Effector CD4-positive, alpha-beta T cell (primary cell): ENCODE measurements around the gene LAMA3.

Source experiments
- DNase-seq: peaks from one replicate; pipeline ENCODE4 v3.0.0-alpha.2; 2020

LAMA3 gene

DNA sequence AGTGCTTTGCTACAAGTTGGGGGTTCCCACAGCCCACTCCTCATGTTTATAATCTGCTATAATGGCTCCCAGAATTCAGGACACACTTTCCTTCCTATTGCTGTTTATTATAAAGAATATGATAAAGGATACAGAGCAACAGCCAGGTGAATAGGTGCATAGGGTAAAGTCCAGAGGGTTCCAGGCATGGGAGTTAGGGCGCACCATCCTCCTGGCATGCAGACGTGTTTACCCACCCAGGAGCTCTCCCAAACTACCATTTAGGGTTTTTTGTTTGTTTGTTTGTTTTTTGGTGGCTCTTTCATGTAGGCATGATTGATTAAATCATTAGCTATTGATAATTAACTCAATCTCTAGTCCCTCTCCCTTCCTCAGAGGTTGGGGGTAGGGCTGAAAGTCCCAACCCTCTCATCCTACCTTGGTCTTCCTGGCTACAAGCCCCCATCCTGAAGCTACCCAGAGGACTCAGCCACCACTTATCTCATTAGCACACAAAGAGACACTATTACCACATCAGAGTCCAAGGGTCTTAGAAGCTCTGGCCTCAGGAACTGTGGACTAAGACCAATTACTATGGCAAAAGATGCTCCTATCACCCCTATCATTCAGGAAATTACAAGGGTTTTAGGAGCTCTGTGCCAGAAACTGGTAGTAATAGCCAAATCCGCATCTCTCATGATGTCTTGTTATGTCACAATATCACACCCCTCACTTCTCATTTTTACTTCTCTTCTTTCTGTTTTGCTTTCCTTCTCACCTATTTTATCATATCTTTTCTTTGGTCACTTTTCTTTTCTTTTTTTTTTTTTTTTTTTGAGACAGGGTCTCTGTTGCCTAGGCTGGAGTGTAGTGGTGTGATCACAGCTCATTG, 170.4 kb downstream of the LAMA3 start:
- DNase-seq = no peak

GRCh38 chr18:23861326-23861725, 172.1 kb downstream of the LAMA3 start:
- no peak for DNase-seq

GRCh38 chr18:23861805-23862470, 172.7 kb downstream of the LAMA3 start:
- no peak for DNase-seq

DNA sequence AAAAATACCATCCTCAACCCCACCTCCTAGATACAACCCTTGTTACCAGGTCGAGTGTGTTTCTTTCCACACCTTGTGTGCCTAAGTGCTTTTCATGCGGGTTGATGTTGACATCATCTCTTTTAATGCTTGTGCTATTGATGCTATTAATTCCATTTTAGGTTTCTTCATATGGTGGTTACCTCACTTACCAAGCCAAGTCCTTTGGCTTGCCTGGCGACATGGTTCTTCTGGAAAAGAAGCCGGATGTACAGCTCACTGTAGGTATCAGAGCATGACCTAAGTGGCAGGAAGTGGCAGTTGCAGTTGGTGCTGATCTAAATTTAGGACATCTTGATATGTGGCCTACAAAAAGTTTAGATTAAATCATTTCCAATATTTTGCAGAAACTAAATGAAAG, 175.4 kb downstream of the LAMA3 start:
- peak; percentile 19 for DNase-seq

GRCh38 chr18:23867006-23867405, 177.8 kb downstream of the LAMA3 start:
- DNase-seq = no peak

DNA sequence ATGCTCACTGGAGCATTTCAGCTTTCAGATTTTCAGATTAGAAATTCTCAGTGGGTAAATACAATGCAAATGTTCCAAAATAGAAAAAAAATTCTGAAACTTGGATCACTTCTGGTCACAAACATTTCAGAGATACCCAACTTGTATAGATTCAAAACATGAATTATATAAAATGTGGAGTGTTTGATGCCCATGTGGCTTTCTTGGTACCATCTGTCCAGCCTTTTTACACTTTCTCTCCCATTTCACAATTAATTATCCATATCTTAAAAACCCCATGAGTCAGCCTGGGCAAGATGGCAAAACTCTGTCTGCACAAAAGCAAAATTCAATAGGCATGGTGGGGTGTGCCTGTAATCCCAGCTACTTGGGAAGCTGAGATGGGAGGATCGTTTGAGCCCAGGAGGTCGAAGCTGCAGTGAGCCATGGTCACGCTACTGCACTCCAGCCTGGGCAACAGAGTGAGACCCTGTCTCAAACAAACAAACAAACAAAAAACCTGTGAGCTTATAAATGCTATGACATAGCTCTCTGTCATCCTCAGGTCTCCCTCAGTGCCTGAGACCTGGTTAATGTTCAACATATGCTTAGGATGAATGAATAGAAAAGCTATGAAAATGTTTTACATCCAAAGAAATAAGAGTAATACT, 179.0 kb downstream of the LAMA3 start:
- DNase-seq = no peak

DNA sequence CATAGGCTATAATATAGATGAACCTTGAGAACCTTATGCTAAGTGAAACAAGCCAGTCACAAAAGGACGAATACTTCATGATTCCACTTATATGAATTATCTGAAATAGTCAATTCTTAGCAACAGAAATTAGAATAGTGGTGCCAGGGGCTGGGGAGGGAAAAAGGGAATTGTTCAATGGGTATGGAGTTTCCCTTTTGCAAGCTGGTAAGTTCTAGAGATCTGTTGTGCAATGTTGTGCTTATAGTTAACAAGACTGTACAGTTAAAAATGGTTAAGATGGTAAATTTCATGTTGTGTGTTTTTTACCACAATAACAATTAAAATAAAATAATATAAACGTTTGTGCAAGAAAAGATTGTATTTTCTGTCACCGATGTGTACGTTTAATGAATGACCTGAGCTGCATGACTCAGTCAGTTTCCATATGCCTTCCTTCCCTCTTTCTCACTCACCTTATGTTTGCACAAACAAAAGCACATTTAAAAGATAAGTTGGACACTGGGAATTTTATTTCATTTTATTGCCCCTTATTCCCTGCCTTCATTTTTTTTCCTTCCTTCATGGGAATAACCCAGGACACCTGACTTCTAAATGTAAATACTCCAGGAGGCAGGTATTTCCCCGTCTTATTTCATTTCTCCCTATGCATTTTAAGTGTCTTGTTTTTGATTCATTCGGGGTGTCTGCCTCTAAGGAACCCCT, 181.6 kb downstream of the LAMA3 start:
- DNase-seq = no peak

DNA sequence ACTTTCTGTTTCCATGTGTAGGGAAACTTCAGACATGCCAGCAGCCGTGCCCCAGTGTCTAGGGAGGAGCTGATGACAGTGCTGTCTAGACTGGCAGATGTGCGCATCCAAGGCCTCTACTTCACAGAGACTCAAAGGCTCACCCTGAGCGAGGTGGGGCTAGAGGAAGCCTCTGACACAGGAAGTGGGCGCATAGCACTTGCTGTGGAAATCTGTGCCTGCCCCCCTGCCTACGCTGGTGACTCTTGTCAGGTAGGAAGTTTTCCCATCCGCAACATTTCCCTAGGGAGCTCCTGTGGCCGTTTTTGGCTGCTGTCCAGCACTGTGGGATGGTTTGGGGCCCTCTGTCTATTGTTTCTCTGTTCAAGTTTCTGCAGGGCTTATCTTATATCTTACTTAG, 182.2 kb downstream of the LAMA3 start:
- peak; percentile 74 for DNase-seq

DNA sequence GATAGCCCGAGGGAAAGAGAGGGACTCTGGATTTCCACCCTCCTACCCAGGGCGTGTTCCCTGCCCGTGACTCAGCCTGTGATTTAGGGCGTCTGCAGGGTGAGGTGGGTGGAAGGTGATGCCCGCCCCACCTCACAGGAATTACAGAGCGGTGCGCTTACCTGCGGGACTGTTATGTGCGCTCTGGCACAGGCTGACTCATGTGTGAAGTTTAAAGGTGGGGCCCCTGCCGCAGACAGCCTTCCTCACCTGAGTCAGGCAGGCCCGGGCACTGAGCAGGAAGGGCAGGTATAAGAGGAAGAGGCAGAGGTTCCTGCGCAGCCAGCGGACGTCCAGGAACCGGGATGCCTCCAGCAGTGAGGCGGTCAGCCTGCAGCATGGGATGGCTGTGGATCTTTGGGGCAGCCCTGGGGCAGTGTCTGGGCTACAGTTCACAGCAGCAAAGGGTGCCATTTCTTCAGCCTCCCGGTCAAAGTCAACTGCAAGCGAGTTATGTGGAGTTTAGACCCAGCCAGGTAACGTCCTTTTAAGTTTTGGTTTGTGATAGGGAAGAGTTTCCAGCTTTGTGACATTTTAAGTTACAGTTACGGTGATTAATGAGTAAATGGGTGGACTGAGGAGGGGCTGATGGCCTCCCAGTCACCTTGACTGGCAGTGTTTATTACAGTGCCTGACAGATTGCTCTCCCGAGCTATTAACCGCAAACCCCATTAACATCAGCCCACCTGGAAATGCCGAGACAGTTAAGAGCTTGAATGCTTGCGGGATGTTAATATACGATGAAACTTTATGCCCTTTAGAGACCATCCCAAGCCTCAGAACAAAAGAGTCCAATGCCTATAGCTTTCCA, 183.7 kb downstream of the LAMA3 start:
- DNase-seq = peak; percentile 53

DNA sequence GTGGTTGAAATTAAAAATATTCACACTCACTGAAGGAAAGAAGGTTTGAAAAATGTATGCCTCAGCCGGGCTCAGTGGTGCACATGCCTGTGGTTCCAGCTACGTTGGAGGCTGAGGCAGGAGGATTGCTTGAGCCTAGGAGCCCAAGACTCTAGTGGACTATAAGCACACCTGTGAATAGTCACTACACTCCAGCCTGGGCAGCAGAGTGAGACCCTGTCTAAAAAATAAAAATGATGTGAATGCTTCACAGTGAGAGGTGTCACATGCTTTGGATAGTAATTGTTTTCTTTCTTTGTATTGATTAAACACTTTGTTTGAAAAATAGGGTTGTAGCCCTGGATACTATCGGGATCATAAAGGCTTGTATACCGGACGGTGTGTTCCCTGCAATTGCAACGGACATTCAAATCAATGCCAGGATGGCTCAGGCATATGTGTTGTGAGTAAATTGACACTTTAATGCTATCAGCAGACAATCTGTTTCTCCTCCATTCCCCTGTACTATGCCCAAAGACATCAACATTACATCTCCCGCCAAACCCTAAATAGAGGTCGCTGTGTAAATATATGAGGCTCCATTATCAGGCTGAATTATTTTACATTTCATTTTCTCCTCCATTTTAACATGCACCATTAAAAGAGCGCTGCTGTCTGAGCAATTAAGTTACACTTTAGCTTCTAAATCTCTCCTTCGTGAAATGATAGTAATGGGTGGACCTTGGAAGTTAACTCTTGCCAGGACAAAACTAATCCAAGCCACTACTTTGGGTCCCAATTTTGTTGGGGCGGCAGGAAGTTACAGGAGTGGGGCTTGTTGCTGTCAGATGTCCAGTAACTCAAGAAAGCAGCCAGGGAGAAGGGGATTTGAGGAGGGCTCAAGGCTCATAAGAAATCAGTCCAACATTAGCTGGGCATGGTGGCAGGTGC, 187.0 kb downstream of the LAMA3 start:
- no peak for DNase-seq

DNA sequence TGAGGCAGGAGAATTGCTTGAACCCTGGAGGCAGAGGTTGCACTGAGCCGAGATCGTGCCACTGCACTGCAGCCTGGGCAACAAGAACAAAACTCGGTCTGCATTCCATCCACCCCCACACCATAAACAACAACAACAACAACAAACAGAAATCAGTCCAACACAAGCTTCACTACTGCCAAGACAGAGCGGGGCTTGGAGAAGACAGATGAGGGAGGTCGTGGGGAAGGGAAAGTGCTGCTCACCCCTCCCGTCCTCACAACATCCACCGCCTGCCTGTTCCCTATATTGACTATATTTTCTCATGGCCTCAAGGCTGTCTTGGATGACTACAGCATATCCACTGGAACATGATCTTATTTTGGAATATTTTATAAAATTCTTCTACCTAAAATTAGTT, 187.7 kb downstream of the LAMA3 start:
- no peak for DNase-seq

DNA sequence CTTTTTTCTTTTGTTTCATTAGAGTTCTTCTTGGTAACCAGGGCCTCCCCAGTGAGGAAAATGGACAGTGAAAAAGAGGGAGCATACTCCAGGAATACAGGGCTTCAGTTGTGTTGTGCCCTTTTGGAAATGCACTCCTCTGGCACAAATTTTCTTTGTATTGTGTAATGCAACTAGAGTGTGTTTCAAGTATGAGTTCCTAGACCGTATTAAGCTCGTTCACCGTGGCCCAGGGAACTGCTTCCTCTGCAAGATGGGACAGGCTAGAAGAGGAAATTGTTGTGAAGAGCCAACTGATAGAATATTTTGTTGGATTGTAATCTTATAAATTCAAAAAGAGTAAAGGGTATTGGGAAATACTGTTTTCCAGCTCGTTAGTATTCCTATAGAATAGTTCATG, 188.1 kb downstream of the LAMA3 start:
- no peak for DNase-seq

DNA sequence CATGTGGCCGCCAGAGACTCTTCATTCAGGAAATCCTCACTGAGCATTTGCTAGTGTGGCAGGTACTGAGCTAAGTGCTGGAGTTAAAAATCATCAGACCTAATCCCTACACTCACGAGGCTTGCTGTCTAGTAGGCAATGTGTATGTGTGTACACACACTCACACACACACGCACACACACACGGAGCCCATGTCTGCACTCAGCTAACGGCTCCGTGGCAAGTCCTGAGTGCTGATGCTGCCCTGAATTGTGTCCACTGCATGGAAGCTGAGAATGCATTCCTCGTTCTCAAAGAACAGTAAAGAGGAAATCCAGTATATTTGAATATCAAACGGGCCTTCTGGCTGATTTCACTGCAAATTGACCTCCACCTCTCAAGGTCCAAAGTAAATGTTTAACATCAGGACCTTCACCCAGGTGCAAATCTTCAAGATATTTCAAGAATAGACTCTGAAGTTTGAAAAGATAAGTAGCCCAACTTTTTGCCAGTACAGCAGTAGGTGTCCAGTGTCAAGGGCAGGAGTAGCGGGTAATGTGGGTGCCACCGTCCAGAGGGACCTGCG, 189.2 kb downstream of the LAMA3 start:
- no peak for DNase-seq

GRCh38 chr18:23879126-23879525, 189.9 kb downstream of the LAMA3 start:
- DNase-seq = no peak

- no peak for DNase-seq
Measured at GRCh38 chr18:23879544-23879943, 190.3 kb downstream of the LAMA3 start.

GRCh38 chr18:23879966-23880565, 190.8 kb downstream of the LAMA3 start:
- DNase-seq = no peak

DNA sequence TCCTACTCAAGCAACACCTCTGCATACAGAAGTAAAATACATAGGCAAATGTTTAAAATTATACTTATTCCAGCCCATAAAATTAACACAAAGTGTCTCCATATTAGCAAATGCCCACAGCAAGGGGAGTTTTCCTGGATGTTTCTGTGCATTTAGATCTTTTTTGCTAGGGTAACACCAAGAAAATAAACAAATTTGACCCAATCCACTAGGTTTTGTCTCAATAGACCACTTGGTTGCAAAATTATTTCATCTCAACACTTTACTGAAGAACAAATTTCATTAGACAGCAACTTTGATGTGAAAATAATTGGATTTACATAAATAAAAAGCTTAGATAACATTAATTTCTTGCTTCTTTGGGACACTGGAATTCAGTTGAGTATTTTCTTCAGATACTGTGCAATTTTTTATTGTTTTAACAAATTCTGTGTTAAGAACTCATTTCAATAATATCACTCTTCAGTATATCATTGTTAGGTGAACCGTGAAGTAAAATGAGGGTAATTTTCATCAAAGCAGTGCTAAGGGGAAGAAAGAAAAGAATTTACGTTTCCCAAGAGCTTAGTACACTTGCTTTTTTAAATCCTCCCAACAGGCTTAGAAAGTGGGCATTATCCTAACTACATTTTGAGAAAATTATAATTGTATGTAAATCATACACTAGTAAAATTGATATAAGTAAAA, 191.8 kb downstream of the LAMA3 start:
- no peak for DNase-seq

DNA sequence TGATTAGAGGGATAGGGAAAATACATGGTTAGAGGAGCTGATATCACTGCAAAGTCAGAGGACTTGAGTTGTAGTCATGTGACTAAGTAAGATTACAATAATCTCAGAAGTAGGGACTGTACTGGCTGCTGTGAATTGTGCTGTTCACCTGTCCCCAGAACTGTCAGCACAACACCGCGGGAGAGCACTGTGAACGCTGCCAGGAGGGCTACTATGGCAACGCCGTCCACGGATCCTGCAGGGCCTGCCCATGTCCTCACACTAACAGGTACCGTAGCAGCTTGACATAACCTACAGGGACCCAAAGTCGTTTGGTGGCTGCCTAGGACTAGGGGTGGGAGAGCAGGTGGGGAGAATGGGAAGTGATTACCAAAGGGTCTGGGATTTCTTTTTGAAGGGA, 192.5 kb downstream of the LAMA3 start:
- no peak for DNase-seq

GRCh38 chr18:23882616-23883276, 193.5 kb downstream of the LAMA3 start:
- no peak for DNase-seq
